H1 (cell line): ENCODE measurements around the gene ZBTB42. TPM values are rescaled to one million over a fixed set of nuclear protein-coding genes. Genes with fewer than 3 reads are reported as not detected.

Experiments used
- KDM5A ChIP-seq: fragments of 200-600 bp; IDR thresholded peaks from 2 replicates; pipeline ENCODE4 v1.7.1; 2012; ENCODE audit warnings: mild to moderate bottlenecking, low read length, inconsistent platforms, mixed read lengths
- polyA plus RNA-seq, 7 experiments: library from polyadenylated mRNA; depleted of rRNA in 3 of 7; stranded (reverse) in 5 of 7; unstranded in 2 of 7; fragments of >200 nt in 5 of 7; fragments of 200-250 nt in 2 of 7; gene quantifications; 1 replicate in 5 of 7; 2 replicates in 1 of 7; 4 replicates in 1 of 7; pipeline versions ENCODE4 v1.2.1 to v1.2.3, GENCODE V29; 2011 to 2013; ENCODE audit warnings: missing spikeins in 2 of 7, mixed read lengths in 2 of 7
- total RNA-seq: library from RNA; stranded (reverse); fragmentation: NEBNext Ultra II Directional; extraction: Animal tissue kit (Norgen Biotek cat#: 25700); gene quantifications from 2 replicates; pipeline ENCODE4 v1.2.1, GENCODE V29; 2021

The ZBTB42 gene
- total and polyA plus RNA-seq, 2 of the 8 experiments (the other 6 are each of a cell fraction or from before 2014, with no cell fraction given) = 2.8 to 3.1 TPM

DNA sequence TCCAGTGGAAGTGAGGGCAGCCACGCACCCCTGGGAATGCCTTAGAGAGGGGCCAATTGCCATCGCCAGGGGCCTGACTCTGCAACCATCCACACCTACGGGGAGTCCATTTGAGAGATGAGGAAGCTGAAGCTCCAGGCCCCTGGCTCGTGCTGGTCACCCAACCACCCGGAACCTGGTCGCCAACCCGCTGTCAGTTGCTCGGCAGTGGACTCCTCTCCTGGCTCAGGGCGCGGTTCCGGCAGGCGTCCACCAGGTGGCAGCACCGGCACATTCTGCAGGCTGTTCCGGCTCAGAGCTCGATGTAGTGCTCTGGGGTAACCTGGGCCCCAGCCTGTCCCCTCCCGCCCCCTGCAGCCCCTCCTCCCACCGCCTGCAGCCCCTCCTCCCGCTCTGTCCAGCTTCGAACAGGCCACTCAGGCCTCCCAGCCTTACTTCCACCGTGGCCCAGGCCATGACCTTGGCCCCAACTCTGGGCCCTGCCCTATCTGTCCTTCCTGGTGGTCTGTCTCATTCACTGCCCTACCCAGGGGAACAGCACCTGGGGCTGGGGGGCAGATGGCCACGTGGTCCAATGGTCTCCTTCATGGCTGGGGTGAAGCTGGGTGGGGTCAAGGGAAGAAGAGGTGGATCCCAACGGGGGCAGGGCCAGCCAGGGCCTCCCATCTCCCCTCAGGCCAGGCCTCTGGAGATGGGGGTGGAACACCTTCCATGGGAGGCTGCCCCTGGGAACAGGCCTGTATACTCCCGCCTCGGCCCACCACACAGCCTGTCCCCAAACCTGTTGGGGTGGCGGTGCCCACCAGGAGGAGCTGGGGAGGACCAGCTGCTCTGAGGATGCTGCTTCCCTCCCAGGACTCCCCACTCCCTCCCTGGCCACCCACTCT is 32.2 kb upstream of the ZBTB42 start (continued):
- TF ChIP-seq KDM5A = no peak
